Activated naive CD8-positive, alpha-beta T cell treated with anti-CD3 and anti-CD28 coated beads for 36 hours (primary cell): ENCODE measurements around the gene USP7. TPM values are rescaled to one million over a fixed set of nuclear protein-coding genes. Genes with fewer than 3 reads are reported as not detected.

ENCODE experiments used
- DNase-seq: peaks from one replicate; pipeline ENCODE4 v3.0.0; 2021
- H3K27ac Mint-ChIP-seq: one replicate; pipeline ENCODE4 v1.8.0; 2022; ENCODE audit warnings: mild to moderate bottlenecking, moderate library complexity, mixed read lengths
- H3K27me3 Mint-ChIP-seq: one replicate; pipeline ENCODE4 v1.8.0; 2022; ENCODE audit warnings: mild to moderate bottlenecking, mixed read lengths
- H3K36me3 Mint-ChIP-seq: one replicate; pipeline ENCODE4 v1.8.0; 2021; ENCODE audit warnings: mild to moderate bottlenecking, mixed read lengths
- H3K4me1 Mint-ChIP-seq: one replicate; pipeline ENCODE4 v1.8.0; 2021; ENCODE audit warnings: mixed read lengths
- H3K4me3 Mint-ChIP-seq: one replicate; pipeline ENCODE4 v1.8.0; 2022; ENCODE audit warnings: mild to moderate bottlenecking, moderate library complexity, mixed read lengths
- H3K9me3 Mint-ChIP-seq: one replicate; pipeline ENCODE4 v1.8.0; 2022; ENCODE audit warnings: mixed read lengths
- total RNA-seq, 2 experiments: library from RNA; stranded (reverse); gene quantifications; one replicate each; pipeline ENCODE4 v1.2.3, GENCODE V29; 2021

The USP7 gene
- total RNA-seq, 2 experiments from 2014 or later = 167 to 175 TPM

DNA sequence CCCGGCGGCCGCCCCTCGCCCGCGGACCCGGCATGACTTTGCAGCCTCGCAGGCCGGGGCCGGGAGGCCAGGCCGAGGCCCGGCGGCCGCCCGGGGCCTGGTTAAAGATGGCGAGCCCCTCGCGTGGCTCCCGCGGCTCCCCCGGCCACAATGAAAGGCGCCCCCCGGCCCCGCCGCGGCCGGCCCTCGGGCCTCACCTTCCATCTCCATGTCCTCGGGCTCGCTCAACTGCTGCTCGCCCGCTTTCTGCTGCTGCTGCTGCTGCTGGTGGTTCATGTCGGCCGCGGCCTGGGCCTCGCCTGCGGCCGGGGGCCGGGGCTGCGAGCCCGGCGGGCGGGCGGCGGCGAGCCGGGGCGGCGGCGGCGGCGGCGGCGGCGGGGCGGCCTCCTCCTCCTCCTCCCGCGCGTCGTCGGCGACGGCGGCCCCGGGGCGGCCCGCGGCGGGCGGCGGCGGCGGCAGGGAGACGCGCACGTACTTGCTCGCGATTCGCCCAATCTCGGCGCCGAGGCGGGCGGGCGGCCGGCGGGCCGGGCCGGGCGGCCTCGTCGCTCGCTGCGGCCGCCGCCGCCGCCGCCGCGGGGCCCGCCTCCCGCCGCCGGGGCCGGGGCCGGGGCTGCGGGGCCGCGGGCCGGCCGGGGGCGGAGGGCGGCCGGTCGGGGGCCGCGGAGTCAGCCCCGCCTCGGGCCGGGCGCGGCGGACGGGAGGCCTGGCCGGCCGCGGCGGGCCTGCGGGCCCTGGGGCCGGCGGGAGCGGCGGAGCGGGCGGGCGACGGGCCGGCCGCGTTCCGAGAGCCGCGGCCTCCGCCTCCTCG is 491 bp downstream of the USP7 start:
- peak; percentile 36 for DNase-seq
- Mint-ChIP-seq H3K4me1 (peaks cover 43% of the 10 kb centered on the region), H3K36me3 (peaks cover 18% of the 10 kb centered on the region), H3K27ac (no peak overlapping the region), H3K9me3 (no peaks in the 10 kb centered on the region), H3K4me3 (peak overlapping the region; percentile 58), H3K27me3 (peaks cover 5% of the 10 kb centered on the region)

DNA sequence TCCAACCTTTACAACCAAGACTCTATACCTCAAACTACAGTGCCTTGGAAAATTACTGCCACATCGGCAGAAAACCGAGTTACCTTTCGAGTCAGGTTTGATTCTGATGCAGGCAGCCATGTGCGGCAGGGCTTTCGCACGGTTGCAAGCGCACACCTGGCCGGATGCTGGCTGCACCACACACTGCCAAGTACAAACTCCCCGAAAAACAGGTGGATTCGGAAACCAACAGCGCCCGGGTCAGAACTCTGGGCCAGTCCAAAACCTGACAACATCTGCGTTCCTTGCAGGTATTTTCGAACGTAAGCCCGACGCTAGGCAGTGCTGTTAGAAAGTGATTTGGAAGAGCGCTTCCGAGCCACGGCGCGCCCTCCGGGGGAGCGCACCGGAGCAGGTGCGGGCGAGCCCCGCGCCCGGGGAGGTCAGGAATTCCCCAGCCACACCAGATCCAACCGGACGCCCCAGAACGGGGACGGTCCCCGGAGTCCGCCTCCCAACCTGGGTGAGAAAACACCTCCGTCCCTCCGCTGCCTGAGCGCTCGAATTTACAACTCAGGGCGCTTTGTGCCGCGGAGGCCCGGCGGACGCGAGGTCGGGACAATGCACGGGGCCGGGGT is 1.2 kb downstream of the USP7 start:
- Mint-ChIP-seq H3K4me1 (peaks cover 50% of the 10 kb centered on the region), H3K36me3 (peaks cover 18% of the 10 kb centered on the region), H3K4me3 (peak overlapping the region; percentile 88), H3K9me3 (no peaks in the 10 kb centered on the region), H3K27me3 (peaks cover 5% of the 10 kb centered on the region), H3K27ac (peak overlapping the region; percentile 97)
- DNase-seq = peak; percentile 58

DNA sequence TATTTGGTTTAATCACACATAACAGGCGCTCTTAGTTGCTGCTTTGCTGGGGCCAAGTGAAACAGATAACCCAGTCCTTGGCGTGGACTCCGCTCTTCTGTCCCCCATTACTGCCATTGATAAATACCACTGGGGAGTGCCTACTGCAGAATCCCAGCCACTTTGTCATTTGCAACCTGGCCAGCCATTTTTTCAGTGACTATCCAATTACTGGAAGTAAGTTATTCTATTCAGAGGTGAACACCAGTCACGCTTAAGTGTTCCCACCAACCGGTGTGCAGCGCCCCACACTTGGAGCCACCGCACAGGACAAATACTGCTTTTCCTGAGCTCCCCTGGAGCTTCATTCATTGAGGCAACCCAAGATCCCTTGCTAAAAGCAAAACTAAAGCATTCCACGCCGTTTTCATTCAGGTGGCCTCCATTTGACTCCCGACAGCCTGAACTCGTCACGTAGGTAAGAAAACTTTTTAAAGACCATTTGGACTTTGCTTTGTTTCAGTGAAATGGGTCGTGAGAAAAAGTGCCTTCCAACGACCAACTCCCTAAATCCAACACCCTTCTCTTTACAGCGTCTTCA is 1.8 kb downstream of the USP7 start:
- peak overlapping the region; percentile 97 for H3K27ac Mint-ChIP-seq
- peaks cover 18% of the 10 kb centered on the region for H3K36me3 Mint-ChIP-seq
- peak overlapping the region; percentile 88 for H3K4me3 Mint-ChIP-seq
- H3K9me3 Mint-ChIP-seq = no peaks in the 10 kb centered on the region
- H3K27me3 Mint-ChIP-seq = peaks cover 5% of the 10 kb centered on the region
- peaks cover 56% of the 10 kb centered on the region for H3K4me1 Mint-ChIP-seq
- no peak for DNase-seq

DNA sequence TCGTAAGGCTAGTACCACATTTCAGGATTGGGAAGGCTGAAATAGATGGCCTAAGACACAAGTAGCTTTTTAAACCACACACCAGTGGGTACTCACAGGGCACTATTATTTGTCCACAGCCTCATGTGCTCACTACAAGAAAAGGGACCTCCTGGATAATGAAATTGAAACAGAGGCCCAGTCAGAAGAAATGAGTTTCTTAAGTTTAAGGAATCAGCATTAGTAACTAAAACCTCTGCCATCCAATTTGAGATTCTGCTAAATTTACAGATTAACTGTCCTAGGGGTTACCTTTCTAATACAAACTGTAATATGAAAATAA is 3.0 kb downstream of the USP7 start:
- peaks cover 18% of the 10 kb centered on the region for H3K36me3 Mint-ChIP-seq
- peak overlapping the region; percentile 88 for H3K4me3 Mint-ChIP-seq
- no peak for DNase-seq
- H3K4me1 Mint-ChIP-seq = peaks cover 66% of the 10 kb centered on the region
- H3K9me3 Mint-ChIP-seq = no peaks in the 10 kb centered on the region
- H3K27me3 Mint-ChIP-seq = peaks cover 5% of the 10 kb centered on the region
- H3K27ac Mint-ChIP-seq = peak overlapping the region; percentile 75

DNA sequence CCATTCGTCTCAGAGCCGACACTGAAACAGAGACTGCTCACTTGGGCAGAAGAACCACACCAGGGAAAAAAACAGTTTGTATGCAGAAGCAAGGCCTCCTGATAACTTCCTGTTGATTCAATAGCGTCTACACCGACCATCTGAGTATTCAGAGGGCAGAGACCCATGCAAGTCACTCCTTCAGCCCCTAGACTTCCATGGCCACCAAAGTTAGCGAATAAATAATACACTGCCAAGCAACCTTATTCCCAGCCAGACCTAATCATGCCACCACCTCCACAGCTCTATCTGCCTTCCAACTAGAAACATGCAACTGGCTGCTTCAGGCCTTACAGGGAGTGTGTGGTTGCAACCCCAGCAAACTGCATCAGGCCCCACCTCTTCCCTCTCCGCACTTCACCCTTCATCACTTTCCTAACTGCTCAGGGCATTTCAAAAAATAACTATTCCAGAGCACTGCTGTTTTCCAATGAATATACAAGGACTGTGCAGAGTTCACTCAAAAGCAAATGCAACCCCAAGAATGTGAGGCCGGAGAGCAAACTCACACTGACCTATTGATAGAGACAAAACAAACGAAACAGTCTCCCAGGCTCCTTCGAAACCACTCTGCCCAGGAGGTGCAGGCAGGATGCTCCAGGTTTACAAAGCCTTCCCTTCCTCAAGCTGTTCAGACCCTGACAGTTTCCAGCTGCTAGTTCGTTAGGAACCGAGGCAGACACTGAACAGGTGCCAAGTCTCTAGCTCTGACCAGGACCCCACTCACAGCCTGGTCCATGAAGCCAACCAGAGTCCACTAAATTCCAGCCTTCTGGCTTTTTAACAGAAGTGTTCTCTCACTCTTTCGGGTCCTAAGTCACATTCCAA is 3.6 kb downstream of the USP7 start:
- Mint-ChIP-seq H3K36me3 (peaks cover 18% of the 10 kb centered on the region), H3K9me3 (no peaks in the 10 kb centered on the region), H3K27me3 (peaks cover 4% of the 10 kb centered on the region), H3K4me3 (peak overlapping the region; percentile 88), H3K27ac (peak overlapping the region; percentile 75), H3K4me1 (peaks cover 69% of the 10 kb centered on the region)
- no peak for DNase-seq

DNA sequence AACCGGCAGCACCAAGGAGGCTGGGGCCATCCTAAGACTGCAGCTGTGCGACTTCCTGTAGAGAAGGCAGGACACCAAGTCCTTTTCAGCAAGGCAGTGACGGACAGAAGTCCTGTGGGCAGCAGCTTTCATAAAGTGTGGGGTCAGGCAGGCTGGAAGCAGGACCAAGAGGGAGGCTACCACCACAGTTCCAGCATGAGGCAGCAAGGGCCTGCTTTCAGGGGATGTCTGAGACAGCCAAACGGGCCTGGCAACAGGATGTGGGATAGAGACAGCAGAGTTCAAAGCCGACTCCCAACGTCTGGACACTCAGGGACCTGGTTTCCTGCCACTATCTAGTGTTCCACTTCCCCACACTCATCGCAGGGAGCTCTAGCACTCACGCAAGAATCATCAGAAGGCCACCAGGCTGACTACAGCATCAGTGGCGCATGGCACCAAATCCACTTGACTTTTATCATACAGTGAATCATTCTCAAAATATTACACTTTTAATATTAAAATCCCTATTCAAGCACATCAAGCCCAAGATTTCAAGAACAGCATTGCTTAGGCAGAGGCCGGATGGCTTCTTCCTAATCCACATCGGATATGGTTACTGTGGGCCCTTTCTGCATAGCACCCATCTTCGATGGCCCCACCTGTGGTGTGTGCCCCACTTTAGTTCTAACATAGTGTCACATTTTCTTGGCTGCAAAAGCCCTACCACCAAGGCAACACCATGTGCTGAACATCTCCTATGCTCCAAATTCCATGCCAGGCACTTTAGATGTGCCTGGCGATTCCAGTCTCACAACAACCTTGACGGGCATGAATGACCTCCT is 5.2 kb downstream of the USP7 start:
- Mint-ChIP-seq H3K4me1 (peaks cover 76% of the 10 kb centered on the region), H3K4me3 (peak overlapping the region; percentile 88), H3K27ac (peak overlapping the region; percentile 78), H3K36me3 (peaks cover 18% of the 10 kb centered on the region), H3K27me3 (no peaks in the 10 kb centered on the region), H3K9me3 (no peaks in the 10 kb centered on the region)
- peak; percentile 36 for DNase-seq

DNA sequence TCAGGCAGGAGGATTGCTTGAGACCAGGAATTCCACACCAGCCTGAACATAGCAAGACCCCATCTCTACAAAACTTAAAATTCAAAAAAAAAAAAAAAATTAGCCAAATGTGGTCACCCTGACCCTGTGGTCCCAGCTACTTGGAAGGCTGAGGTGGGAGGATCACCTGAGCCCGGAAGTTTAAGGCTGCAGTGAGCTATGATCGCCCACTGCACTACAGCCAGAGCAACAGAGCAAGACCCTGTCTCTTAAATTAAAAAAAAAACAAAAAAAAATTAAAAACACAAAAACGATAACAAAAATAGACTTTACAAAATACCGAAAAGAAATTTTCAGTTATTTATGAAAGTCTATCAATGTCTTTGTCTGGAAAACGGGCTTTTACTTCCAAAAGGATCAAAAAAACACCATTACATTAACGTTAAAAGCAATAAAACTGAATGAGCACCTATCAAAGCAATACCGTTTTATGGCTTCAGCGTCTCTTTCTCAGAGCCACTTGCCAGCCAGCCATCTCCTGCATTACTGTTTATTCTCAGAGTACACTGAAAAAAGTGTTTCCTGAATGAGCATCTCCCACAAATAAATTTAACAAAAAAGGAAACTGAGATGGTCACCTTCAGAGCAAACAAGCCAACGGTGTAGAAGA is 6.1 kb downstream of the USP7 start:
- H3K9me3 Mint-ChIP-seq = no peaks in the 10 kb centered on the region
- H3K36me3 Mint-ChIP-seq = peaks cover 22% of the 10 kb centered on the region

DNA sequence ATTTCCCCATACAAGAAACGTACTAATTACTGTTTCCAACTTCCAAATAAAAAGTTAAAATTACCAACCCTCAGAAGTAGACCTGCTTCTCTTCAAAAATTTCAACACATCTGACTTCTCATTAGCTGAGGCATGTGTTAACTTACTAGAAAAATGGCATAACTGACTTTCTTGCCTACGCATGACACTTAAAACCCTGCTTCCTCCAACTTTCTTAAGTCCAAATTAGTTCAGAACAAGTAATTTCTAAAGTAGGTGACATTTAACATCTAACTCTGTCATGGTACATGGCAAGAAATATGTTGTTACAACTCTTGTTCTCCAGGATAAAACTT is 6.7 kb downstream of the USP7 start:
- no peak overlapping the region for H3K27ac Mint-ChIP-seq
- no peaks in the 10 kb centered on the region for H3K27me3 Mint-ChIP-seq
- H3K4me1 Mint-ChIP-seq = peaks cover 87% of the 10 kb centered on the region
- H3K9me3 Mint-ChIP-seq = no peaks in the 10 kb centered on the region
- DNase-seq = no peak
- no peak overlapping the region for H3K4me3 Mint-ChIP-seq
- H3K36me3 Mint-ChIP-seq = peaks cover 16% of the 10 kb centered on the region

More for the DNA sequence above, 6.1 kb downstream of the USP7 start:
- no peak for DNase-seq
- Mint-ChIP-seq H3K4me3 (peak overlapping the region; percentile 88), H3K27me3 (no peaks in the 10 kb centered on the region), H3K4me1 (peaks cover 83% of the 10 kb centered on the region), H3K27ac (peak overlapping the region; percentile 78)

DNA sequence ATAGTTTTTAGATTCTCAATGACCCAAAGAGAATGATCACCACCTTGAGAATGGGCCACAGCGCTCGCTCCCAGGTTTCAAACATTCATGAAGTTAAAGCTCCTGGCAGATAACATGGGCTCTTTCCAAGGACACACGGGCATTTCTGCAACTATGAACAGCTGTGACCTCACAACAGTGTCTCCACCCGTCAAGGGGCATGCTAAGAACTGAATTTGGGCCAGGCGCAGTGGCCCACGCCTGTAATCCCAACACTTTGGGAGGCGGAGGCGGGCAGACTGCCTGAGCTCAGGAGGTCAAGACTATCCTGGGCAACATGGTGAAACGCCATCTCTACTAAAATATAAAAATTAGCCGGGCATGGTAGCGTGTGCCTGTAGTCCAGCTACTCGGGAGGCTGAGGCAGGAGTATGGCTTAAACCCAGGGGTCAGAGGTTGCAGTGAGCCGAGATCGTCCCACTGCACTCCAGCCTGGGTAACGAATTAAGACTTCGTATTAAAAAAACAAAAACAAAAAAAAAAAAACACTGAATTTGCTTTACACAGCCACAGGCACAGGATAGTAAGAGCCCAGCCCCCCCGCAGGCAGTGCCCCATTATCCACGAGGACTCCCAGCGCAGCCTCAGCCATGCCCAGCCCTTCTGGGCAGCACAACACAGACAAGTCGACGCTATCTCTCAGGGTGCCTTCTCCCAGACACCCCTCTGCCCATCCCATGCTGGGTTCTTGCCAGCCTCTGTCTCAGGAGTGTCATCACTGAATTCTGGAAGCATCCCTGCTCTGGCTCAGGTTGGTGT is 7.2 kb downstream of the USP7 start:
- Mint-ChIP-seq H3K36me3 (peaks cover 11% of the 10 kb centered on the region), H3K4me1 (peaks cover 87% of the 10 kb centered on the region), H3K27ac (peak overlapping the region; percentile 20), H3K27me3 (no peaks in the 10 kb centered on the region), H3K9me3 (no peaks in the 10 kb centered on the region), H3K4me3 (no peak overlapping the region)
- DNase-seq = no peak

DNA sequence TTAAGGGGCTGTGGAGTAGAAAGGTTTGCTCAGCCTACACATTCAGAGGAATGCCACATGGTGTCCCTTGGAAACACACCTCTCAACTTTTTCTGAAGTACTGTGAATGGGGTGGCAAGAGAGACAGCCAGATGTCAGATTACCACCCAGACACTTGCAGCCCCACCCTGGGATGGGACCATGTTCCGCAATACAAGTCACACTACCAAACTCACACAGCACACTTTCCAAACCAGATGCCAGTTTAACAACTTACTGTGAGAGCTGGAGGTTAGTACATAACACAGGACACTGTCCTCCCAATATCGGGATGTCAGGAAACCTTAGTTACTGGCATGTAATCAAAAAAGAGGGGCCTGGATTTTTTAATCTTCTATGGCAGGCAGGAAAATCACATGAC is 7.9 kb downstream of the USP7 start:
- Mint-ChIP-seq H3K27ac (no peak overlapping the region), H3K9me3 (no peaks in the 10 kb centered on the region), H3K27me3 (no peaks in the 10 kb centered on the region), H3K4me3 (no peak overlapping the region), H3K36me3 (peaks cover 5% of the 10 kb centered on the region), H3K4me1 (peaks cover 86% of the 10 kb centered on the region)
- DNase-seq = no peak

DNA sequence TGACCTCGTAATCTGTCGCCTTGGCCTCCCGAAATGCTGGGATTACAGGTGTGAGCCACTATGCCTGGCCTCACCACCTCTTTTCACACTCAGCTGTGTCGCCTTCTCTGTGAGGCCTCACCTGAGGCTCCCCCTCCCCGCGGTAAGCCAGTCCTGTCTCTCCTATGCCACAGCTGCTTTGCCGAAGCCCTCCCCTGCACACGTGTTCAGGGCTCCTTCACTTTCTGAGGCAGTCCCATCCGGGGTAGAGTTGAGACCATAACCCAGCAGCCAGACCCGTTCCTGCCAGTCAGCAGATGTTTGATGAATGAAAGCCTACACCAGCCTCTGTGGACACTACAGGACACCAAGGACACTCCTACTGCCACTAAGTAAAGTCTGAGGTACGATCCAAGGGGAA is 10.6 kb downstream of the USP7 start:
- peaks cover 6% of the 10 kb centered on the region for H3K36me3 Mint-ChIP-seq
- peaks cover 81% of the 10 kb centered on the region for H3K4me1 Mint-ChIP-seq
- no peak for DNase-seq
- H3K4me3 Mint-ChIP-seq = peak overlapping the region; percentile 18
- no peaks in the 10 kb centered on the region for H3K27me3 Mint-ChIP-seq
- no peak overlapping the region for H3K27ac Mint-ChIP-seq
- H3K9me3 Mint-ChIP-seq = no peaks in the 10 kb centered on the region

DNA sequence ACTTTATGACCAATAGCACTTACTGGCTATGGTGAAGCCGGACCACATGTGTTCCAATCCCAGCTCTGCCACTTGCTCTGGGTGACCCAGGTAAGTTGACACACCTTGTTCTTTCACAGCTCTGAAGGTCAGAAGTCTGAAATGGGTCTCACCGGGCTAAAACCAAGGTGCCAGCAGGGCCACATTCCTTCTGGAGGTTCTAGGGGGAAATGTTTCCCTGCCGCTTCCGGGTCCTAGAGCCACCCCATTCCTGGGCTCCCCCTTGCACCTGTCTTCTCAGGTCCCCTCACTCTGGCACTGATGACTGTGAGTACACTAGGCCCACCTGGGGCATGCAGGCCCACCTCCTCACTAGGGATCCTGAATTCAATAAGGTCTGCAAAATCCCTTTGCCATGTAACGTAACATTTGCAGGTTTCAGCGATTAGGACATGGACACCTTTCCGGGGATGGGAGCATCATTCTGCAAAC is 11.4 kb downstream of the USP7 start:
- H3K36me3 Mint-ChIP-seq = peaks cover 9% of the 10 kb centered on the region

More for the DNA sequence above, 11.4 kb downstream of the USP7 start:
- DNase-seq = no peak
- Mint-ChIP-seq H3K27ac (no peak overlapping the region), H3K27me3 (no peaks in the 10 kb centered on the region), H3K9me3 (no peaks in the 10 kb centered on the region), H3K4me3 (no peak overlapping the region), H3K4me1 (peaks cover 78% of the 10 kb centered on the region)
